Kidney epithelial cell (primary cell): ENCODE measurements around the gene SLC6A3. TPM values are rescaled to one million over a fixed set of nuclear protein-coding genes. Genes with fewer than 3 reads are reported as not detected.

ENCODE experiments used
- DNase-seq: peaks from one replicate; pipeline ENCODE4 v3.0.0-alpha.2; 2010; ENCODE audit warnings: low read depth
- H3K27me3 ChIP-seq: 2 replicates; pipeline ENCODE4 v1.6.0; 2011; ENCODE audit warnings: low read length; ENCODE audit not compliant: control insufficient read depth, insufficient read depth
- H3K36me3 ChIP-seq: 2 replicates; pipeline ENCODE4 v1.5.1; 2011; ENCODE audit warnings: low read length; ENCODE audit not compliant: control insufficient read depth, insufficient read depth
- H3K4me3 ChIP-seq: 2 replicates; pipeline ENCODE4 v1.5.1; 2011; ENCODE audit warnings: low read depth, mild to moderate bottlenecking, control low read depth, low read length
- CTCF ChIP-seq: IDR thresholded peaks from 2 replicates; pipeline ENCODE4 v1.5.1; 2011; ENCODE audit warnings: mild to moderate bottlenecking, moderate library complexity, low read length, control low read depth, inconsistent platforms; ENCODE audit not compliant: insufficient read depth, poor library complexity, severe bottlenecking
- total RNA-seq: library from RNA; depleted of rRNA; stranded (reverse); fragments of >200 nt; gene quantifications from 2 replicates; pipeline ENCODE4 v1.2.3, GENCODE V29; 2015

Gene SLC6A3
- total RNA-seq, 1 donor from 2014 or later: not detected

- H3K4me3 ChIP-seq: no peak overlapping the region
- H3K36me3 ChIP-seq: no peaks in the 10 kb centered on the region
- H3K27me3 ChIP-seq: no peaks in the 10 kb centered on the region
- no peak for TF ChIP-seq CTCF
- no peak for DNase-seq
These were observed 35.0 kb upstream of the SLC6A3 start for GRCh38 chr5:1480217-1480616.

GRCh38 chr5:1479581-1480188 is 34.4 kb upstream of the SLC6A3 start:
- H3K36me3 ChIP-seq: no peaks in the 10 kb centered on the region
- no peak overlapping the region for H3K4me3 ChIP-seq
- TF ChIP-seq CTCF: peak; percentile 77
- DNase-seq: no peak
- H3K27me3 ChIP-seq: no peaks in the 10 kb centered on the region

- Histone ChIP-seq H3K27me3 (no peaks in the 10 kb centered on the region), H3K36me3 (no peaks in the 10 kb centered on the region), H3K4me3 (no peak overlapping the region)
- no peak for TF ChIP-seq CTCF
- DNase-seq: no peak
These were observed 33.8 kb upstream of the SLC6A3 start for GRCh38 chr5:1479066-1479465.

- DNase-seq: no peak
These were observed 33.2 kb upstream of the SLC6A3 start for GRCh38 chr5:1478271-1479035.

GRCh38 chr5:1477341-1477740 is 32.1 kb upstream of the SLC6A3 start:
- no peak for DNase-seq
- no peaks in the 10 kb centered on the region for H3K36me3 ChIP-seq

More at GRCh38 chr5:1478271-1479035, 33.2 kb upstream of the SLC6A3 start:
- no peaks in the 10 kb centered on the region for H3K27me3 ChIP-seq
- H3K4me3 ChIP-seq: no peak overlapping the region
- no peak for TF ChIP-seq CTCF
- H3K36me3 ChIP-seq: no peaks in the 10 kb centered on the region

More at GRCh38 chr5:1477341-1477740, 32.1 kb upstream of the SLC6A3 start:
- H3K4me3 ChIP-seq: no peak overlapping the region
- H3K27me3 ChIP-seq: no peaks in the 10 kb centered on the region
- TF ChIP-seq CTCF: no peak
